Brain microvascular endothelial cell (primary cell): ENCODE measurements around the gene ZFP64.

ENCODE experiments used
- DNase-seq: peaks from one replicate; pipeline ENCODE4 v3.0.0-alpha.2; 2020
- H3K27ac ChIP-seq: fragments of 250-450 bp; sonication (Bioruptor Pico); 2 replicates; pipeline ENCODE4 v1.5.1; 2020; ENCODE audit warnings: mild to moderate bottlenecking, moderate library complexity
- H3K27me3 ChIP-seq: fragments of 250-450 bp; sonication (Bioruptor Pico); replicated peaks from 2 replicates; pipeline ENCODE4 v1.5.1; 2020; ENCODE audit warnings: mild to moderate bottlenecking
- H3K36me3 ChIP-seq: fragments of 250-450 bp; sonication (Bioruptor Pico); replicated peaks from 2 replicates; pipeline ENCODE4 v1.5.1; 2020; ENCODE audit warnings: mild to moderate bottlenecking
- H3K4me3 ChIP-seq: 2 replicates; pipeline ENCODE4 v1.5.1; 2011; ENCODE audit warnings: low read depth, mild to moderate bottlenecking, control low read depth, low read length, moderate library complexity
- CTCF ChIP-seq: IDR thresholded peaks from 2 replicates; pipeline ENCODE4 v1.5.1; 2011; ENCODE audit warnings: low read depth, mild to moderate bottlenecking, moderate library complexity, low read length, control low read depth, inconsistent platforms; ENCODE audit errors: missing control alignments
- in situ Hi-C: cut with HindIII; loops from 2 replicates; pipeline ENCODE4 v1.10.0; 2017; ENCODE audit warnings: low sequenced_read_pairs, low pct_ligation_motif_present

The ZFP64 gene

GRCh38 chr20:52209154-52209571, 17.6 kb upstream of the ZFP64 start:
- H3K27ac ChIP-seq: no peak overlapping the region
- no peak for DNase-seq
- no peak overlapping the region for H3K4me3 ChIP-seq
- no peaks in the 10 kb centered on the region for H3K27me3 ChIP-seq
- in situ Hi-C loops: no loop called here
- H3K36me3 ChIP-seq: no peaks in the 10 kb centered on the region
- TF ChIP-seq CTCF: no peak

DNA sequence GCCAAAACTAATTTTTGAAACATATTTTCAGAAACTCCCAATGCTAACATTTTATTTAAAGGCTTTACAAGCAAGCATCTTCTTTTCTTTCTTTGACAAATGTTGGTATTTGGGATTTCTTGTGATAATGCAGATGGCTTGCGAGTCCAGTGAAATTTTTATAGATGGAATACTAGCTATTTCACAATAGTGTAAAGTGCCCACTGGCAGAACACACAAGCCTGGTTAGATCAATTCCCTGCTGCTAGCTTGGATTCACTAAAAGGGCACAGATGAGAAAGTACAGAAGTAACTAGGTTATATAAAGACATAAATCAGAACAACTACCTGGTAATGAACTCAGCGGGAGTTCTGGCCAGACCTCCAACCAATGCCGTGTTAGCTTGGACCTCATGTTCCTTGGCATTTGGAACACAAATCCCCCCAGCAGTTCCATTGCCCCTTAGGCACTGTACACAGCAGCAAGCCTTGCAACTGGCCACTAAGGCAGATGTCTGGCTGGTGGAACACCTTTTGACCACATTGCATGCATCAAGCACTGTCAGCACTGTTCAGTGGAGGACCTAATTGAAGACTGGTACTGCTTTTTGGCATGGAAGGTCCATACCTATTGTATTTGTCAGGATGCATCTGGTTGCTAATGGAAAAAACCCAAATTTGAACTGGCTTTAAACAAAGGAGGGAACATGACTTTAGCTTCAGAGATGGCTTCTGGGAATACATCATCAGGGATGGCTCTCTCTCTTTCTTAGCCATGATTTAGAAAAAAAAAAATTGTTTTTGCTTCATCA, 15.6 kb upstream of the ZFP64 start:
- Histone ChIP-seq H3K4me3 (no peak overlapping the region), H3K27ac (no peak overlapping the region), H3K27me3 (no peaks in the 10 kb centered on the region), H3K36me3 (no peaks in the 10 kb centered on the region)
- no peak for DNase-seq
- in situ Hi-C loops: no loop called here
- TF ChIP-seq CTCF: no peak

GRCh38 chr20:52204136-52204535, 12.6 kb upstream of the ZFP64 start:
- no peak for DNase-seq
- no peak for TF ChIP-seq CTCF
- in situ Hi-C loops: no loop called here
- Histone ChIP-seq H3K36me3 (no peaks in the 10 kb centered on the region), H3K4me3 (no peak overlapping the region), H3K27ac (no peak overlapping the region), H3K27me3 (no peaks in the 10 kb centered on the region)

GRCh38 chr20:52201395-52201794, 9.8 kb upstream of the ZFP64 start:
- Histone ChIP-seq H3K36me3 (no peaks in the 10 kb centered on the region), H3K27ac (no peak overlapping the region), H3K27me3 (no peaks in the 10 kb centered on the region), H3K4me3 (no peak overlapping the region)
- DNase-seq: no peak
- TF ChIP-seq CTCF: no peak
- in situ Hi-C loops: no loop called here

- no peak for DNase-seq
- Histone ChIP-seq H3K27me3 (no peaks in the 10 kb centered on the region), H3K27ac (no peak overlapping the region), H3K4me3 (no peak overlapping the region), H3K36me3 (no peaks in the 10 kb centered on the region)
- in situ Hi-C loops: no loop called here
- TF ChIP-seq CTCF: no peak
These were observed 9.3 kb upstream of the ZFP64 start for GRCh38 chr20:52200870-52201269.

DNA sequence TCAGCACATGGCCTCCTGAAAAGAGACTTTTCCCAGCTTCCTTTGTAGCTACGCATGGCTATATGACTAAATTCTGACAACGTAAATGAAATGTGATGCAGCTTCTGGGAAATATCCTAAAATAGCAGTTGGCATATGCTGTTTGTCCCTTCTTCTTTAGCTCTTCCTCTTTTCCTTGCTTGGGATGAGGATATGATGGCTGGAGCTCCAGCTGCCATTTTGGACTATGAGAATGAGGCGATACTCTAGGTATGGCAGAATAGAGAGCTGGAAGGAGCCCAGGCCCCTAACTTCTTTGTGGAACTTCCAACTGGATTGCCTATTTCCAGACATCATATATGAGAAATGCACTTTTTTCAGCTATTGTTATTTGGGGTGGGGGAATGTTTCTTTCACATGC, 5.3 kb upstream of the ZFP64 start:
- no peak for TF ChIP-seq CTCF
- Histone ChIP-seq H3K36me3 (no peaks in the 10 kb centered on the region), H3K27ac (no peak overlapping the region), H3K4me3 (no peak overlapping the region), H3K27me3 (no peaks in the 10 kb centered on the region)
- DNase-seq: no peak
- in situ Hi-C loops: no loop called here
